Measurements from ENCODE around the gene C20orf141.

The C20orf141 gene

DNA sequence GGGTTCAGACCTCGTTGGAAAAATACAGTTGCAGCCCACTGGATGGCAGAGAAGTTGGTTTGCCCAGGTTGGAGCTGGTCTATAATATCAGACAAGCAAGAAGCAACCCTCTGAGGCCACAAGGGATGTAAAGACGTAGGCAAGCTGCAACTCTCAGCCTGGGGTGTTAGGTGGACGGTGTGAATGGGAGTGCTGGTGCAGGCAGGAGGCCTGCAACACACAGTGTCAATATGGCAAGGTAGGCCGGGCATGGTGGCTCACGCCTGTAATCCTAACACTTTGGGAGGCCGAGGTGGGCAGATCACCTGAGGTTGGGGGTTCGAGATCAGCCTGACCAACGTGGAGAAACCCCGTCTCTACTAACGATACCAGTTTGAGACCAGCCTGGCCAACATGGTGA, 36.3 kb downstream of the C20orf141 start:
- DNase-seq, result no peak

DNA sequence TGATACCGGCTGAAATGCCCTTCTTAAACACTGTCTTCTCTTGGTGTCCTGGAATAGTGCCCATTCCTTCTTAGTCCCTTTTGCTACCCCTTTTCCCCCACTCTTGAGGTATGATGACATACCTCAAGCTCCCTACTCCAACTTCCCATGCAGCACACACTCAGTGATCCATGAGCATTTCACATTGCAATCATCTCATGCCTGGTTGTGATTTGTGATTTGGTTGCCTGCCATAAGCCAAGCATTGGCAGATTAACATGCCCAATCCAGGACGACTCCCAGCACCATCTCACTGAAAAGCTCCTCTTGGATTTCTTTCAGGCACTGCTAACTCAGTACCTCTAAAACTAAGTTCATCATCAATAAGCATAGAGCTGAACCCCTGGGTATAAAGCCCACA, 43.8 kb downstream of the C20orf141 start:
- no peak for DNase-seq

GRCh38 chr20:2859330-2860121, 44.7 kb downstream of the C20orf141 start:
- no peak for DNase-seq

DNA sequence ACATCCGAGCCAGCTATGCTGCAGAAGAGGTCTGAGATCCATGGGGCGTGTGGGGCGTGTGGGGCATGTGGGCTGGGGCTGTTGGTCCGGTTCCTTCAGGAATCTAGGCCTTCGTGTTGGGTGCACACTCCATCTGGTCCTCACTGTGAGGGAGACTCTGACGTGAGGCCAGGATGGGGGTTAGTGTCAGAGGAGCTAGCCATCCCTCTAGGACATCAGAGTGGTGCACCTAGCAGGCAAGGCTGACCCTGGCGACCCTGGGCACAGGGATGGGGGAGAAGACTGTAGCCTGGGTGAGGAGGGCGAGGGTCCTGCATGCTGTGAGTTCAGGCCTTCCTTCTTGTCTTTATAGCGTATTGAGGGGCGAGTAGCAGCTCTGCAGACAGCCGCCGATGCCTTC, 49.8 kb downstream of the C20orf141 start:
- DNase-seq, result no peak

GRCh38 chr20:2865101-2865500, 50.3 kb downstream of the C20orf141 start:
- no peak for DNase-seq

All from activated naive CD4-positive, alpha-beta T cell treated with Interleukin-2 at 50 U/mL for 16 hours (primary cell).